GM12878 (cell line): ENCODE measurements around the gene PFKL. TPM values are rescaled to one million over a fixed set of nuclear protein-coding genes. Genes with fewer than 3 reads are reported as not detected.
A peak's percentile ranks its signal among the peaks of the same experiment; 100 is the strongest.

Experiments
- ATAC-seq: fragments of 200-7000 bp; cut with Tn5 transposase; 3 replicates; pipeline ENCODE4 v1.9.1; 2020; ENCODE audit warnings: mild to moderate bottlenecking, moderate library complexity
- BruUV-seq: library from RNA; stranded (reverse); fragments of 400-500 nt; replicated peaks from 2 replicates; lab custom pipeline; 2021; lab: Mats Ljungman, UMichigan
- CTCF ChIA-PET: fragments of 300-600 bp; sonication (Branson Sonifier 250); formaldehyde crosslinking; extraction: SDS; loops from one replicate; lab custom pipeline; 2021; ENCODE audit warnings: inconsistent platforms; lab: Yijun Ruan, JAX
- POLR2A ChIA-PET: fragments of 350-600 bp; formaldehyde crosslinking; extraction: SDS; loops from one replicate; lab custom pipeline; 2021; ENCODE audit warnings: inconsistent platforms; lab: Charles Lee
- RAD21 ChIA-PET: fragments of 300-600 bp; sonication (Branson Sonifier 250); formaldehyde crosslinking; loops from one replicate; lab custom pipeline; 2023; ENCODE audit warnings: antibody characterized with exemption; ENCODE audit not compliant: unreplicated experiment; lab: Charles Lee
- SMC1A ChIA-PET: fragments of 300-600 bp; sonication (Branson Sonifier 250); formaldehyde crosslinking; loops from one replicate; lab custom pipeline; 2023; ENCODE audit not compliant: unreplicated experiment, uncharacterized antibody; lab: Charles Lee
- DNase-seq: peaks from one replicate; pipeline ENCODE4 v3.0.0-alpha.2; 2011; ENCODE audit warnings: low read depth, low spot score
- FAIRE-seq: peaks from 3 replicates; lab custom pipeline; 2011; peaks lifted over from hg19 to GRCh38; lab: Jason Lieb, UNC
- H2AFZ ChIP-seq: 2 replicates; pipeline ENCODE4 v1.6.0; 2011; ENCODE audit warnings: low read depth, low read length, control low read depth; ENCODE audit not compliant: control insufficient read depth
- H3K27ac ChIP-seq: 2 replicates; pipeline ENCODE4 v1.5.1; 2011; ENCODE audit warnings: control low read depth; ENCODE audit not compliant: control insufficient read depth, insufficient read depth
- H3K27me3 ChIP-seq, 2 experiments: replicated peaks in 1 of 2; 2 replicates each; pipeline versions ENCODE4 v1.6.0 to v1.6.1; 2011; ENCODE audit warnings: low read length in 1 of 2; ENCODE audit not compliant: control insufficient read depth in 2 of 2, insufficient read depth in 2 of 2
- H3K36me3 ChIP-seq, 2 experiments: 2 replicates each; pipeline ENCODE4 v1.5.1; 2011; ENCODE audit warnings: low read length in 1 of 2; ENCODE audit not compliant: control insufficient read depth in 2 of 2, insufficient read depth in 2 of 2
- H3K4me1 ChIP-seq: 2 replicates; pipeline ENCODE4 v1.6.1; 2011; ENCODE audit warnings: mild to moderate bottlenecking, low read length, moderate library complexity, mixed read lengths; ENCODE audit not compliant: control insufficient read depth, insufficient read depth
- H3K4me2 ChIP-seq: 2 replicates; pipeline ENCODE4 v1.6.0; 2011; ENCODE audit warnings: control low read depth; ENCODE audit not compliant: control insufficient read depth, insufficient read depth
- H3K4me3 ChIP-seq: fragments of 200-600 bp; sonication (generic); 2 replicates; pipeline ENCODE4 v1.5.1; 2016
- H3K79me2 ChIP-seq: 2 replicates; pipeline ENCODE4 v1.6.0; 2011; ENCODE audit warnings: low read length; ENCODE audit not compliant: control insufficient read depth, insufficient read depth
- H3K9ac ChIP-seq: 2 replicates; pipeline ENCODE4 v1.8.0; 2011; ENCODE audit warnings: low read length, control low read depth, mixed read lengths; ENCODE audit not compliant: control insufficient read depth, insufficient read depth
- H3K9me3 ChIP-seq: replicated peaks from 3 replicates; pipeline ENCODE4 v1.5.1; 2011; ENCODE audit warnings: mild to moderate bottlenecking, low read length; ENCODE audit not compliant: control insufficient read depth, insufficient read depth
- H4K20me1 ChIP-seq: 2 replicates; pipeline ENCODE4 v1.6.0; 2011; ENCODE audit not compliant: control insufficient read depth, insufficient read depth
- BCLAF1 ChIP-seq: fragments of 450-650 bp; IDR thresholded peaks from 2 replicates; pipeline ENCODE4 v1.6.1; 2017; ENCODE audit warnings: antibody characterized with exemption, mild to moderate bottlenecking, moderate library complexity
- HCFC1 ChIP-seq: fragments of 150-350 bp; IDR thresholded peaks from 2 replicates; pipeline ENCODE4 v1.6.1; 2014; ENCODE audit warnings: low read length
- IRF3 ChIP-seq: fragments of 450-650 bp; IDR thresholded peaks from 2 replicates; pipeline ENCODE4 v1.6.1; 2014; ENCODE audit warnings: mild to moderate bottlenecking
- KAT2A ChIP-seq: conservative IDR thresholded peaks from 2 replicates; pipeline ENCODE4 v1.6.1; 2011; ENCODE audit warnings: low read depth, low read length; ENCODE audit not compliant: control insufficient read depth
- MTA3 ChIP-seq: IDR thresholded peaks from 2 replicates; pipeline ENCODE4 v1.6.1; 2012; ENCODE audit warnings: low read length, inconsistent platforms, borderline replicate concordance
- RELB ChIP-seq: fragments of 450-650 bp; IDR thresholded peaks from 2 replicates; pipeline ENCODE4 v1.6.1; 2017; ENCODE audit warnings: low read depth, mild to moderate bottlenecking, moderate library complexity
- RFX5 ChIP-seq: IDR thresholded peaks from 2 replicates; pipeline ENCODE4 v1.6.1; 2011; ENCODE audit warnings: low read depth, low read length, improper control_type of control experiment
- YY1 ChIP-seq: IDR thresholded peaks from 2 replicates; pipeline ENCODE4 v1.6.1; 2011; ENCODE audit warnings: low read depth, mild to moderate bottlenecking, low read length
- ZNF687 ChIP-seq: fragments of 450-650 bp; IDR thresholded peaks from 2 replicates; pipeline ENCODE4 v1.6.1; 2017; ENCODE audit warnings: mild to moderate bottlenecking, moderate library complexity
- WGBS: methylation state at CpG from one replicate; pipeline ENCODE4 v1.1.6; 2016; ENCODE audit warnings: low lambda C conversion rate; ENCODE audit not compliant: insufficient replicate concordance, insufficient coverage; ENCODE audit errors: missing lambda C conversion rate; 5-methylcytosine and 5-hydroxymethylcytosine counted together
- in situ Hi-C: fragments of 300-500 bp; cut with MboI; formaldehyde crosslinking; loops from 9 replicates; pipeline ENCODE4 v1.14.3; 2018; ENCODE audit warnings: mixed read lengths
- intact Hi-C: fragments of 100-400 bp; cut with micrococcal nuclease; formaldehyde crosslinking; loops from one replicate; pipeline ENCODE4 v1.14.2; 2022; ENCODE audit not compliant: unreplicated experiment
- polyA plus RNA-seq, 11 experiments: library from polyadenylated mRNA; depleted of rRNA in 4 of 11; unstranded in 6 of 11; stranded (reverse) in 5 of 11; fragments of >200 nt; fragmentation: Nextera tagmentation in 4 of 11; fragmentation: Illumina TruSeq in 1 of 11; extraction: Ambion mirVana in 4 of 11; extraction: Trizol in 1 of 11; gene quantifications; 1 replicate in 1 of 11; 2 replicates in 10 of 11; pipeline versions ENCODE4 v1.2.1 to v1.2.3, GENCODE V29; 2011 to 2016; ENCODE audit warnings: inconsistent platforms in 2 of 11, missing spikeins in 2 of 11, low read depth in 1 of 11
- total RNA-seq, 4 experiments: library from RNA; depleted of rRNA in 3 of 4; stranded (reverse); fragments of >200 nt in 3 of 4; fragmentation: Illumina TruSeq in 1 of 4; extraction: Trizol in 1 of 4; gene quantifications; 2 replicates each; pipeline versions ENCODE4 v1.2.1 to v1.2.3, GENCODE V29; 2013 to 2021

The PFKL gene
- total and polyA plus RNA-seq, 10 of the 15 experiments (the other 5 are each of a cell fraction or from before 2014, with no cell fraction given): 1.2 to 192 (median 112) TPM

GRCh38 chr21:44353191-44353970 is 53.5 kb downstream of the PFKL start, which contains the start of gene TRPM2:
Gene TRPM2, plus strand, starts transcription at chr21:44353621. Its CDS starts 80 bp downstream, at chr21:44353701.
- BruUV-seq: no TSS peak
- DNase-seq (no peak), ATAC-seq (peak; percentile 62), FAIRE-seq (peak; percentile 96)
- WGBS: 31% methylated on average over 21 of the region's 21 CpGs
- Histone ChIP-seq H3K36me3 (peaks cover 0 to 5% of the 10 kb centered on the region in 2 experiments; a peak in 1 of 4 replicates), H3K4me2 (peak within 1 kb of the TSS; percentile 49), H3K4me1 (peaks cover 22% of the 10 kb centered on the region), H2AFZ (0 out of 2 replicates have a peak within 1 kb of the TSS, but pooled peaks have one; percentile 23), H3K4me3 (peak within 1 kb of the TSS; percentile 65; the same call in 1 of the 2 replicates), H3K27ac (peak within 1 kb of the TSS; percentile 68), H3K79me2 (peaks cover 15% of the 10 kb centered on the region), H4K20me1 (no peaks in the 10 kb centered on the region), H3K9ac (peak within 1 kb of the TSS; percentile 46), H3K27me3 (no peaks in the 10 kb centered on the region), H3K9me3 (no peaks in the 10 kb centered on the region; the same call in 2 of the 3 replicates)
- in situ Hi-C loops (loop anchor here (5.0 kb wide), 1 partner anchor 74 kb away; no protein-coding TSS in a partner anchor), intact Hi-C loops (no loop called here)
- SMC1A ChIA-PET: no interaction called here
- POLR2A ChIA-PET: no interaction called here
- CTCF ChIA-PET: no interaction called here
- RAD21 ChIA-PET: no interaction called here
- no peak for TF ChIP-seq YY1
- no peak for TF ChIP-seq IRF3
- TF ChIP-seq MTA3: no peak
- TF ChIP-seq HCFC1: no peak
- TF ChIP-seq RELB: no peak
- TF ChIP-seq ZNF687: 0 out of 2 replicates have a peak, but pooled peaks have one; percentile 29
- TF ChIP-seq RFX5: no peak
- TF ChIP-seq BCLAF1: no peak
- TF ChIP-seq KAT2A: no peak
